ENCODE data around the gene TPM2.

TPM2 gene

DNA sequence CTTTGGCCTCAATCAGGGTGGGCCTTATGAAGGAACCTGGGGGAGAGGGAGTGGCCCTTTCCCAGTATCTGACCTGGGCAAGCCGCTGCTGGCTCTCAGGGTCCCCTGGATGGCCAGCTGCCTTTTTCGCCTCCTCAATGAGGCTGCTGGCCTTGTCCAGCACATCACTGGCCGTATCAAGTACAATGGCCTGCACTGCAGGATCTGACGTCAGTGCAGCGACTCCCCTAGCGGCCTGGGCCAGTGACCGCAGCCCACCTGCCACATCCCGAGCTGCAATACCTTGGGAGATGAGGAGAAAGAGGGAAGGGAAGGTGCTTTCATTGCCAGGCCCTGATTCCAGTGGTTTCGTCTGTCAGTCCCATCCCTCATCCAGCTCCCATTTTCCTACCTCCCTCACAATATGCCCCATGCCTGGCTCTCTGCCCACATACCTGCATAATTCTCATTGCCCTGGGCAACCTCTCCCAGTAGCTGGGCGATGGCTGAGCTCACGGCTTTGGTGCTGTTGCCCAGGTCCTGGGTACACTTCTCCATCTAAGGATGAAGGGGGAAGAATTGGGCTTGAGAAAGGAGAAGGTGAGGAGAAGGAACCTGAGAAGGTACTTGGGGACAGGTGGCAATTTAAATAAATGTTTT is 23.2 kb upstream of the TPM2 start:
- Mint-ChIP-seq H3K36me3 (ENCODE audit: low read depth) (no peaks in the 10 kb centered on the region), H3K27ac (no peak overlapping the region), H3K9me3 (no peaks in the 10 kb centered on the region), H3K4me3 (no peak overlapping the region), H3K4me1 (ENCODE audit: low read depth) (no peaks in the 10 kb centered on the region), H3K27me3 (no peaks in the 10 kb centered on the region)
- intact Hi-C loops (cut with micrococcal nuclease): no loop called here

- no peaks in the 10 kb centered on the region for H3K27me3 Mint-ChIP-seq
- intact Hi-C loops (cut with micrococcal nuclease): no loop called here
- peaks cover 11% of the 10 kb centered on the region for H3K4me1 Mint-ChIP-seq (ENCODE audit: low read depth)
- no peaks in the 10 kb centered on the region for H3K9me3 Mint-ChIP-seq
- H3K27ac Mint-ChIP-seq: no peak overlapping the region
- no peaks in the 10 kb centered on the region for H3K36me3 Mint-ChIP-seq (ENCODE audit: low read depth)
- H3K4me3 Mint-ChIP-seq: no peak overlapping the region
These were observed 22.0 kb upstream of the TPM2 start for GRCh38 chr9:35711501-35712428.

GRCh38 chr9:35710818-35711500 is 21.2 kb upstream of the TPM2 start:
- Mint-ChIP-seq H3K36me3 (ENCODE audit: low read depth) (no peaks in the 10 kb centered on the region), H3K4me1 (ENCODE audit: low read depth) (peaks cover 16% of the 10 kb centered on the region), H3K4me3 (no peak overlapping the region), H3K27me3 (no peaks in the 10 kb centered on the region), H3K27ac (no peak overlapping the region), H3K9me3 (no peaks in the 10 kb centered on the region)
- intact Hi-C loops (cut with micrococcal nuclease): no loop called here

GRCh38 chr9:35708146-35708545 is 18.4 kb upstream of the TPM2 start:
- no peaks in the 10 kb centered on the region for H3K36me3 Mint-ChIP-seq (ENCODE audit: low read depth)
- intact Hi-C loops (cut with micrococcal nuclease): no loop called here
- no peak overlapping the region for H3K4me3 Mint-ChIP-seq
- H3K4me1 Mint-ChIP-seq (ENCODE audit: low read depth): peaks cover 16% of the 10 kb centered on the region
- H3K27ac Mint-ChIP-seq: no peak overlapping the region
- H3K27me3 Mint-ChIP-seq: no peaks in the 10 kb centered on the region
- H3K9me3 Mint-ChIP-seq: no peaks in the 10 kb centered on the region

DNA sequence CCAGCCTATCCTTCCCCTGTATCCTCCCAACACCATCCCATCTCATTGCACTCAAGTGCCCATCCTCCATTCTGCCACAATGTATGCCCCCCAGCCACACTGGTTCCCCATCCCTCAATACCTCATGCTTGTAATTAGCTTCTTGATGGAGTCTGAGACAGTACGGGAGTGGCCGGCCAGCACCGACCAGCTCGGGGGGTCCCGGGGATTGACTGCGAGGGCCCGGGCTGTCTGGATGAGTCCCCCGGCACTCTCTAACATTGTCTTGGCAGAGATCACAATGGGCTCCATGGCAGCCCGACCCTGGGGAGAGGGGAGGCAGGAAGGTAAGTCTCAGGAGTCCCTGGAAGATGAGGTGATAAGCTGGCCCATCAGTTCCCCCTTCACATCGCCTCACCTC is 17.2 kb upstream of the TPM2 start:
- H3K4me3 Mint-ChIP-seq: no peak overlapping the region
- peaks cover 16% of the 10 kb centered on the region for H3K4me1 Mint-ChIP-seq (ENCODE audit: low read depth)
- H3K27me3 Mint-ChIP-seq: no peaks in the 10 kb centered on the region
- no peaks in the 10 kb centered on the region for H3K36me3 Mint-ChIP-seq (ENCODE audit: low read depth)
- no peaks in the 10 kb centered on the region for H3K9me3 Mint-ChIP-seq
- intact Hi-C loops (cut with micrococcal nuclease): no loop called here
- no peak overlapping the region for H3K27ac Mint-ChIP-seq

DNA sequence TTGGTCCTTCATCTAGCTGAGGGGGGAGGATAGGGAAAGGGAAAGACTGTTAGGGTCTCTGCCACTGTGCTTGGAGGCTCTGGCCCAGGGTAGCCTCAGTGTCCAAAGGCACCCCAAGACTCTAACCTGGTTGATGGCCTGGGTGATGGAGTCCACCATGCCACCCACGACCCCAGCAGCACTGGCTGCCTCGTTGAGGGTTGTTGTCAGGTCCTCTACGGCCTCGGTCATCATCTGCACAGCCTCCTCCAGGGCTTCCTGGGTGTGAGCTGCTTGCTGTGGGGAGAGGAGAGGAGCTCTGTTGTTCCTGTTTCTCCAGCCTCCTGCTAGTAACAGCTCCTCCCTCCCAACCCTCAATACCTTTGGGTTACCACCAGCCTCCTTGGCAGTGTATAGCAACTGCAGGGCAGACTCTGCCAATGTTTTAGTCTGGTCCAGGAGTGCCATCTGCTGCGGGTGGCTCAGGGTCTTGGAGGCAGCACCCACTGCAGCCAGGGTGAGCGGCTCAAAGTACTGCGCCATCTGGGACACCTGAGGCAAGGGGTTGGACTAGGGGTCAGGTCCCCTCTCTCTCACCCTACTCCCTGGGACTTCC is 16.2 kb upstream of the TPM2 start:
- Mint-ChIP-seq H3K4me1 (ENCODE audit: low read depth) (peaks cover 16% of the 10 kb centered on the region), H3K9me3 (no peaks in the 10 kb centered on the region), H3K27ac (no peak overlapping the region), H3K4me3 (no peak overlapping the region), H3K27me3 (no peaks in the 10 kb centered on the region), H3K36me3 (ENCODE audit: low read depth) (no peaks in the 10 kb centered on the region)
- intact Hi-C loops (cut with micrococcal nuclease): no loop called here

DNA sequence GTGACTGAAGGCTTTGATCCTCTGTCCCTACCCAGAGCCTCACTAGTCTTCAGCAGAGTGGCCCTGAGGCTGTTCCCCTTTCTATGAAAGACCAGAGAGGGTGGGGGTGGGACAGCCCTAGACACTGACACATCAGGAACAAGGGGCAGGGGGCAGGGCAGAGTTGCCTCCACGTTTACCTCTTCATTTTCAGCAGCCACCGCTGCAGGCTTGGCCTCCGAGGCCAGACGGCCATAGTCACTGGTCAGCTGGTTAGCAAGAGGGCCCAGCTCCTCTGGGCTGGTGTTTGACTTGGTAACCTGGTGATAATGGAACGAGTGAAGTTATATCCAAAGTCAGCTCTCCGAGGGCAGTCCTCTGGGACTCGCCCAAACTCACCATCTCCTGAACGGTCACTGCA is 15.6 kb upstream of the TPM2 start:
- Mint-ChIP-seq H3K4me1 (ENCODE audit: low read depth) (peaks cover 16% of the 10 kb centered on the region), H3K4me3 (no peak overlapping the region), H3K9me3 (no peaks in the 10 kb centered on the region), H3K27me3 (no peaks in the 10 kb centered on the region), H3K27ac (no peak overlapping the region), H3K36me3 (ENCODE audit: low read depth) (no peaks in the 10 kb centered on the region)
- intact Hi-C loops (cut with micrococcal nuclease): no loop called here

- H3K36me3 Mint-ChIP-seq (ENCODE audit: low read depth): no peaks in the 10 kb centered on the region
These were observed 14.4 kb upstream of the TPM2 start for GRCh38 chr9:35703906-35704672.

DNA sequence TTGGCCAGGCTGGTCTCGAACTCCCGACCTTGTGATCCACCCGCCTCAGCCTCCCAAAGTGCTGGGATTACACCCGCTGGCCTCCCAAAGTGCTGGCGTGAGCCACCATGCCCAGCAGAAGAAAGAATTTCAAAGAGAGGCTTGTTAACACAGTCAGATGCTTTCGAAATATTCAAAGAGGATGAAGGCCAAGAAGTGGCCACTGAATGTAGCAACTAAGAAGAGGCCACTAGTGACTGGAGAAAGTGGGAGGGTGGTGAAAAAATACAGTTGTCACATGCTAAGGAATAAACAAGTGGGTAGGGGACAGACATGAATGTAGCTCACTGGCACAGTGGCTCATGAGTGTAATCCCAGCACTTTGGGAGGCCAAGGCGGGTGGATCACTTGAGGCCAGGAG is 13.0 kb upstream of the TPM2 start:
- peaks cover 14% of the 10 kb centered on the region for H3K4me1 Mint-ChIP-seq (ENCODE audit: low read depth)
- intact Hi-C loops (cut with micrococcal nuclease): no loop called here
- H3K27ac Mint-ChIP-seq: no peak overlapping the region
- H3K27me3 Mint-ChIP-seq: no peaks in the 10 kb centered on the region
- H3K9me3 Mint-ChIP-seq: no peaks in the 10 kb centered on the region
- H3K36me3 Mint-ChIP-seq (ENCODE audit: low read depth): no peaks in the 10 kb centered on the region
- no peak overlapping the region for H3K4me3 Mint-ChIP-seq

More at GRCh38 chr9:35703906-35704672, 14.4 kb upstream of the TPM2 start:
- Mint-ChIP-seq H3K4me1 (ENCODE audit: low read depth) (peaks cover 16% of the 10 kb centered on the region), H3K4me3 (no peak overlapping the region), H3K27ac (no peak overlapping the region), H3K9me3 (no peaks in the 10 kb centered on the region), H3K27me3 (no peaks in the 10 kb centered on the region)
- intact Hi-C loops (cut with micrococcal nuclease): no loop called here

DNA sequence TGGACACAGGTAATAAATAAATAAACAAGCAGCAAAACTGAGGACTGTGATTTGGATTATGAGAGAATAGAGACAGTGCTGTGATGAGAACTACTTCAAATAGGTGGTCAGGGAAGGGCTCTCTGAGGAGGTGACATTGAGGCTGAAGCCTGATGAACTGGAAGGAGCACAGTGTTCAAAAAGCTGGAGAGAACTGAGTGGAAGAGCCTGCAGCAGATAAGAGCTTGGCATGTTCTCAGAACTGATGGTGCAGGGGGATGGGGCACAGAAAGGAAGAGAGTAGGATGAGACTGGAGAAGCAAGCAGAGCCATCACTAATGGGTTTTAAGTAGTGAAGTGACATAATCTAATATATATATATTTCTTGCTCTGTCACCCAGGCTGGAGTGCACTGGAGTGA is 11.2 kb upstream of the TPM2 start:
- Mint-ChIP-seq H3K9me3 (no peaks in the 10 kb centered on the region), H3K4me3 (no peak overlapping the region), H3K27ac (no peak overlapping the region), H3K36me3 (ENCODE audit: low read depth) (no peaks in the 10 kb centered on the region), H3K27me3 (no peaks in the 10 kb centered on the region), H3K4me1 (ENCODE audit: low read depth) (no peaks in the 10 kb centered on the region)
- intact Hi-C loops (cut with micrococcal nuclease): no loop called here

- Mint-ChIP-seq H3K27me3 (no peaks in the 10 kb centered on the region), H3K4me1 (ENCODE audit: low read depth) (no peaks in the 10 kb centered on the region), H3K36me3 (ENCODE audit: low read depth) (no peaks in the 10 kb centered on the region), H3K27ac (no peak overlapping the region), H3K9me3 (no peaks in the 10 kb centered on the region), H3K4me3 (no peak overlapping the region)
- intact Hi-C loops (cut with micrococcal nuclease): no loop called here
These were observed 10.3 kb upstream of the TPM2 start for GRCh38 chr9:35700031-35700430.

DNA sequence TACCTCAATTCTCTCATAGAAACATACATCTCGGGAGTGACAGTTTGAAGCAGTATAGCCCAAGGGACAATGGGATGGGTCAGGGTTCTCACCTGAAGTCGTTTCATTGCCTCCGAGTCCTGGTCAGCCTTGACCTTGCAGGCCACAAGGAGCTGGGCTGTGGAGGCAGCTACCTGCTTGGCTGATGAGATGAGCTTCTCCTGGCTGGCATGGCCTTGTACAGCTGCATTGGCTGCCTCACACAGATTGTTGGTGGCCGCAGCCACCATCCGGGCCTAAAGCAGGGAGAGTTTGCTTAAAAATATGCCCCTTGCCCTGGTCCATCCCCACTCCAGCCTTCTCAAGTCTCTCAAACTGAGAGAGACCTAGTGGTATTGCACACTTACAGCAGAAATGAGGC is 8.5 kb upstream of the TPM2 start:
- no peaks in the 10 kb centered on the region for H3K9me3 Mint-ChIP-seq
- H3K27me3 Mint-ChIP-seq: no peaks in the 10 kb centered on the region
- H3K27ac Mint-ChIP-seq: no peak overlapping the region
- H3K4me3 Mint-ChIP-seq: no peak overlapping the region
- H3K4me1 Mint-ChIP-seq (ENCODE audit: low read depth): no peaks in the 10 kb centered on the region
- intact Hi-C loops (cut with micrococcal nuclease): no loop called here
- H3K36me3 Mint-ChIP-seq (ENCODE audit: low read depth): no peaks in the 10 kb centered on the region

DNA sequence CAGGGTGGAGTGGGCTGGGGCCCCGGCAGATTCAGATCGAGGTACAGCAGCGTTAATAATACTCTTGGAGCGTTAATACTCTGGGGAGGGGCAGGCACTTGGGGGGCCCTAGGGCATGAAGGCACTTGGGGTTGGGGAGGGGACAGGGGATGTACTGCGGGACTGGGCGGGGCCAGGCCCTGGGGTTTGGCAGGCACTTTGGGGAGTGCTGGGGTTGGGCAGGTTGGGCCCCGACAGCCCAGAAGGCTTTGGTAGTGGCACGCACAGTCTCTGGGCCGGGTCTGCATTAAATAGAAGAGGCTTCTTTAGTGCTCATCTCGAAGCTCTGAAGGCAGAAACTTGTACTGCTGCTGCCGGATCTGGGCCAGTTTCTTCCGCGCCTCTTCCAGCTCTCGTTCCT is 7.8 kb upstream of the TPM2 start:
- H3K27me3 Mint-ChIP-seq: no peaks in the 10 kb centered on the region
- H3K9me3 Mint-ChIP-seq: no peaks in the 10 kb centered on the region
- intact Hi-C loops (cut with micrococcal nuclease): no loop called here
- H3K4me1 Mint-ChIP-seq (ENCODE audit: low read depth): no peaks in the 10 kb centered on the region
- H3K36me3 Mint-ChIP-seq (ENCODE audit: low read depth): no peaks in the 10 kb centered on the region
- H3K27ac Mint-ChIP-seq: no peak overlapping the region
- no peak overlapping the region for H3K4me3 Mint-ChIP-seq
